ENCODE data around the gene CYB561D2.

- TF ChIP-seq CBFB (CRISPR knock-in tag; IDR thresholded peaks at IDR 0.05) (no peak), ZNF830 (CRISPR knock-in tag; IDR thresholded peaks at IDR 0.05) (no peak), POLR2A (conservative IDR thresholded peaks at IDR 0.05) (no peak), RAD51 (IDR thresholded peaks at IDR 0.05; ENCODE audit: borderline replicate concordance, low read depth) (no peak), ZNF133 (CRISPR knock-in tag; IDR thresholded peaks at IDR 0.05) (no peak), SRSF7 (optimal IDR thresholded peaks at IDR 0.05; ENCODE audit: low read depth, low read length) (no peak), AFF4 (CRISPR knock-in tag; IDR thresholded peaks at IDR 0.05) (no peak), EGR1 (conservative IDR thresholded peaks at IDR 0.05) (no peak), CBX3 (IDR thresholded peaks at IDR 0.05; ENCODE audit: borderline replicate concordance in 1 of 2, low read length in 2 of 2) (no peak), NFXL1 (CRISPR knock-in tag; IDR thresholded peaks at IDR 0.05) (no peak), ARHGAP35 (IDR thresholded peaks at IDR 0.05; ENCODE audit: partially characterized antibody) (no peak), SREBF2 (CRISPR knock-in tag; IDR thresholded peaks at IDR 0.05) (no peak)
- TF ChIP-seq, protein P1, sequence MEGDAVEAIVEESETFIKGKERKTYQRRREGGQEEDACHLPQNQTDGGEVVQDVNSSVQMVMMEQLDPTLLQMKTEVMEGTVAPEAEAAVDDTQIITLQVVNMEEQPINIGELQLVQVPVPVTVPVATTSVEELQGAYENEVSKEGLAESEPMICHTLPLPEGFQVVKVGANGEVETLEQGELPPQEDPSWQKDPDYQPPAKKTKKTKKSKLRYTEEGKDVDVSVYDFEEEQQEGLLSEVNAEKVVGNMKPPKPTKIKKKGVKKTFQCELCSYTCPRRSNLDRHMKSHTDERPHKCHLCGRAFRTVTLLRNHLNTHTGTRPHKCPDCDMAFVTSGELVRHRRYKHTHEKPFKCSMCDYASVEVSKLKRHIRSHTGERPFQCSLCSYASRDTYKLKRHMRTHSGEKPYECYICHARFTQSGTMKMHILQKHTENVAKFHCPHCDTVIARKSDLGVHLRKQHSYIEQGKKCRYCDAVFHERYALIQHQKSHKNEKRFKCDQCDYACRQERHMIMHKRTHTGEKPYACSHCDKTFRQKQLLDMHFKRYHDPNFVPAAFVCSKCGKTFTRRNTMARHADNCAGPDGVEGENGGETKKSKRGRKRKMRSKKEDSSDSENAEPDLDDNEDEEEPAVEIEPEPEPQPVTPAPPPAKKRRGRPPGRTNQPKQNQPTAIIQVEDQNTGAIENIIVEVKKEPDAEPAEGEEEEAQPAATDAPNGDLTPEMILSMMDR (IDR thresholded peaks at IDR 0.05 in 2 of 3, conservative IDR thresholded peaks at IDR 0.05 in 1 of 3; ENCODE audit: insufficient read depth in 2 of 3, low read depth in 1 of 3, low read length in 3 of 3), result no peak
Measured at GRCh38 chr3:50341996-50342650, 8.5 kb upstream of the CYB561D2 start.
